Neural crest cell (in vitro differentiated cells): ENCODE measurements around the gene GNG5. TPM values are rescaled to one million over a fixed set of nuclear protein-coding genes. Genes with fewer than 3 reads are reported as not detected.
A peak's percentile ranks its signal among the peaks of the same experiment; 100 is the strongest.

Experiments
- DNase-seq: peaks from one replicate; pipeline ENCODE4 v3.0.0; 2021; ENCODE audit warnings: low read depth, mixed read lengths, low spot score
- H3K27ac Mint-ChIP-seq: one replicate; pipeline ENCODE4 v1.8.0; 2021; ENCODE audit warnings: mild to moderate bottlenecking, mixed read lengths; ENCODE audit not compliant: unreplicated experiment
- H3K27me3 Mint-ChIP-seq: 2 replicates; pipeline ENCODE4 v1.8.0; 2021; ENCODE audit warnings: low read depth, mild to moderate bottlenecking, mixed read lengths
- H3K36me3 Mint-ChIP-seq: 2 replicates; pipeline ENCODE4 v1.8.0; 2021; ENCODE audit warnings: low read depth, mild to moderate bottlenecking, mixed read lengths
- H3K4me1 Mint-ChIP-seq: 2 replicates; pipeline ENCODE4 v1.8.0; 2021; ENCODE audit warnings: mixed read lengths
- H3K4me3 Mint-ChIP-seq: one replicate; pipeline ENCODE4 v1.8.0; 2021; ENCODE audit warnings: mild to moderate bottlenecking, mixed read lengths
- H3K9me3 Mint-ChIP-seq: 2 replicates; pipeline ENCODE4 v1.8.0; 2021; ENCODE audit warnings: mixed read lengths
- CTCF ChIP-seq: fragments of 200-600 bp; sonication (generic); conservative IDR thresholded peaks from 2 replicates; pipeline ENCODE4 v1.5.0; 2021; ENCODE audit warnings: antibody characterized with exemption, mild to moderate bottlenecking
- total RNA-seq: library from RNA; stranded (reverse); gene quantifications from 2 replicates; pipeline ENCODE4 v1.2.1, GENCODE V29; 2021

GNG5 gene
- total RNA-seq, 1 donor from 2014 or later, result 123 TPM

DNA sequence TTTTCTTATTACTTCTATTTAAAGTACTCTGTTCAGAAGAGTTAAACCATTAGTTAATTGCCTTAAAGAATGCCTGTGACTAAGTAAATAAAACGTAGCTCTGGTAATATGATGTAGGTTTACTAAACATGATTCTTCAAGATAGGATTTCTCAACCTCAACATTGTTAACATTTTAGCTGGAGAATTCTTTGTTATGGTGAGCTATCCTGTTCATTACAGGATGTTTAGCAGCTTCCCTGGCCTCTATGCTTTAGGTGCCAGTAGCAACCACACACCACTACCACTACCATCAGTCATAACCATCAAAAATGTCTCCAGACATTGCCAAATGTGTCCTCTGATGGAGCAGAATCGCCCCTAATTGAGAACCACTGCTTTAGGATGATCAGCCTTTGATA is 16.6 kb downstream of the GNG5 start:
- peaks cover 16% of the 10 kb centered on the region for H3K36me3 Mint-ChIP-seq
- no peak overlapping the region for H3K4me3 Mint-ChIP-seq
- no peak for TF ChIP-seq CTCF
- no peak for DNase-seq
- H3K27me3 Mint-ChIP-seq, result no peaks in the 10 kb centered on the region
- H3K4me1 Mint-ChIP-seq, result no peaks in the 10 kb centered on the region
- no peaks in the 10 kb centered on the region for H3K9me3 Mint-ChIP-seq
- no peak overlapping the region for H3K27ac Mint-ChIP-seq

- Mint-ChIP-seq H3K4me1 (no peaks in the 10 kb centered on the region), H3K36me3 (peaks cover 19% of the 10 kb centered on the region), H3K27me3 (no peaks in the 10 kb centered on the region), H3K4me3 (no peak overlapping the region), H3K9me3 (no peaks in the 10 kb centered on the region), H3K27ac (no peak overlapping the region)
- no peak for DNase-seq
- no peak for TF ChIP-seq CTCF
Measured at GRCh38 chr1:84488107-84488506, 18.3 kb downstream of the GNG5 start.

DNA sequence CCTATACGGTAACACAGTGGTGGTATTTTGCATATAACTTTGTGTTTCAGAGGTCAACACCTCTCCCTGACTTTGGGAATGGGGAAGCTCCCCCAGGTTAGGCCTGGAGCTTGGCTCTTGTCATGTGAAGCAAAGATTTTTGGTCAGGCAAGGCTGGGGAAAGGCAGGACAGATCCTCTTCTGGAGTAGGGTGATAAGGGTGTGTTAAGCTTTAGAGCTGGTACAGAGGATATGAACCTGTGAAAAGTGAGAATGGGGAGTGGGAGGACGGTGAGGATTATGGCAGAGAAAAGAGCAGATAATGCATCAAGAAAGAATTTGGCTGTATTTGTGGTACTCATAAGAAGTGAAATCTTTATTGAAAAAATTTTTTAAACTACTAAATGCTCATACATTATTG is 25.1 kb downstream of the GNG5 start:
- peaks cover 28% of the 10 kb centered on the region for H3K36me3 Mint-ChIP-seq
- peak overlapping the region; percentile 58 for H3K4me3 Mint-ChIP-seq
- H3K27me3 Mint-ChIP-seq, result peaks cover 26% of the 10 kb centered on the region
- no peak overlapping the region for H3K27ac Mint-ChIP-seq
- H3K4me1 Mint-ChIP-seq, result peaks cover 24% of the 10 kb centered on the region
- no peak for DNase-seq
- no peak for TF ChIP-seq CTCF
- peaks cover 11% of the 10 kb centered on the region for H3K9me3 Mint-ChIP-seq

- peaks cover 23% of the 10 kb centered on the region for H3K36me3 Mint-ChIP-seq
- no peak for TF ChIP-seq CTCF
- DNase-seq, result no peak
Measured at GRCh38 chr1:84480650-84481049, 25.7 kb downstream of the GNG5 start.

GRCh38 chr1:84479998-84480397 is 26.4 kb downstream of the GNG5 start:
- TF ChIP-seq CTCF, result no peak
- H3K27ac Mint-ChIP-seq, result no peak overlapping the region
- H3K27me3 Mint-ChIP-seq, result peaks cover 37% of the 10 kb centered on the region
- peak overlapping the region; percentile 99 for H3K4me3 Mint-ChIP-seq
- peaks cover 24% of the 10 kb centered on the region for H3K4me1 Mint-ChIP-seq
- no peak for DNase-seq
- H3K9me3 Mint-ChIP-seq, result peaks cover 14% of the 10 kb centered on the region
- peaks cover 23% of the 10 kb centered on the region for H3K36me3 Mint-ChIP-seq

More at GRCh38 chr1:84480650-84481049, 25.7 kb downstream of the GNG5 start:
- H3K27me3 Mint-ChIP-seq, result peaks cover 31% of the 10 kb centered on the region
- peaks cover 13% of the 10 kb centered on the region for H3K9me3 Mint-ChIP-seq
- no peak overlapping the region for H3K27ac Mint-ChIP-seq
- H3K4me1 Mint-ChIP-seq, result peaks cover 24% of the 10 kb centered on the region
- H3K4me3 Mint-ChIP-seq, result peak overlapping the region; percentile 60
